OCI-M2 (cell line): ENCODE measurements around the gene SOCS7.
A peak's percentile ranks its signal among the peaks of the same experiment; 100 is the strongest.

Experiments used
- DNase-seq: peaks from one replicate; lab custom pipeline; 2025; ENCODE audit not compliant: unreplicated experiment; lab: John Stamatoyannopoulos, UW

Gene SOCS7

GRCh38 chr17:38351412-38352222, at the start of gene SOCS7:
Gene SOCS7 (plus strand): TSS chr17:38351844. CDS start chr17:38352053, 209 bp downstream.
- DNase-seq: peak; percentile 24

GRCh38 chr17:38315497-38315896, 36.1 kb upstream of the SOCS7 start:
- no peak for DNase-seq

- DNase-seq: no peak
Measured at GRCh38 chr17:38317081-38317480, 34.6 kb upstream of the SOCS7 start.

GRCh38 chr17:38320482-38320881, 31.2 kb upstream of the SOCS7 start:
- no peak for DNase-seq

- no peak for DNase-seq
Measured at GRCh38 chr17:38322156-38322779, 29.4 kb upstream of the SOCS7 start.

GRCh38 chr17:38322897-38323296, 28.7 kb upstream of the SOCS7 start:
- no peak for DNase-seq

- DNase-seq: no peak
Measured at GRCh38 chr17:38324141-38324697, 27.4 kb upstream of the SOCS7 start.

GRCh38 chr17:38324772-38325171, 26.9 kb upstream of the SOCS7 start:
- no peak for DNase-seq

GRCh38 chr17:38325221-38325851, 26.3 kb upstream of the SOCS7 start:
- DNase-seq: no peak

GRCh38 chr17:38326996-38327792, 24.4 kb upstream of the SOCS7 start:
- no peak for DNase-seq

GRCh38 chr17:38327936-38328335, 23.7 kb upstream of the SOCS7 start:
- DNase-seq: no peak

GRCh38 chr17:38328620-38329019, 23.0 kb upstream of the SOCS7 start:
- DNase-seq: no peak

- DNase-seq: no peak
Measured at GRCh38 chr17:38329284-38329683, 22.4 kb upstream of the SOCS7 start.

- DNase-seq: no peak
Measured at GRCh38 chr17:38329808-38330730, 21.6 kb upstream of the SOCS7 start.

- no peak for DNase-seq
Measured at GRCh38 chr17:38330941-38331411, 20.7 kb upstream of the SOCS7 start.

GRCh38 chr17:38332735-38333134, 18.9 kb upstream of the SOCS7 start:
- no peak for DNase-seq

GRCh38 chr17:38333635-38334295, 17.9 kb upstream of the SOCS7 start:
- DNase-seq: no peak

GRCh38 chr17:38334480-38335364, 16.9 kb upstream of the SOCS7 start:
- no peak for DNase-seq
